IMR-90 (cell line): ENCODE results near the gene RIMS1. TPM values are rescaled to one million over a fixed set of nuclear protein-coding genes. Genes with fewer than 3 reads are reported as not detected.

ENCODE experiments used
- ATAC-seq: fragments of 200-7000 bp; cut with Tn5 transposase; 2 replicates; pipeline ENCODE4 v1.9.1; 2020; ENCODE audit warnings: low read depth, mild to moderate bottlenecking, moderate library complexity
- BruUV-seq: library from RNA; stranded (reverse); fragments of 400-500 nt; replicated peaks from 2 replicates; lab custom pipeline; 2021; lab: Mats Ljungman, UMichigan
- CTCF ChIA-PET: fragments of 300-600 bp; formaldehyde crosslinking; extraction: SDS; loops from one replicate; lab custom pipeline; 2021; ENCODE audit warnings: antibody characterized with exemption; lab: Yijun Ruan, JAX
- POLR2A ChIA-PET: fragments of 300-600 bp; sonication (Branson Sonifier 250); formaldehyde crosslinking; loops from one replicate; lab custom pipeline; 2022; ENCODE audit warnings: antibody characterized with exemption; ENCODE audit not compliant: unreplicated experiment; lab: Charles Lee
- DNase-seq: peaks from one replicate; pipeline ENCODE4 v3.0.0; 2013
- H2AFZ ChIP-seq: replicated peaks from 2 replicates; pipeline ENCODE3; 2013; ENCODE audit warnings: low read length, mild to moderate bottlenecking; ENCODE audit not compliant: poor library complexity
- H2AK5ac ChIP-seq: 2 replicates; pipeline ENCODE4 v1.6.1; 2013; ENCODE audit warnings: low read depth, low read length, inconsistent platforms
- H2AK9ac ChIP-seq: replicated peaks from 2 replicates; pipeline ENCODE3; 2013; ENCODE audit warnings: mild to moderate bottlenecking, low read depth, low read length, moderate library complexity; ENCODE audit not compliant: poor library complexity
- H2BK120ac ChIP-seq: 2 replicates; pipeline ENCODE4 v1.6.1; 2013; ENCODE audit warnings: low read depth, low read length, inconsistent platforms
- H2BK15ac ChIP-seq: 3 replicates; pipeline ENCODE4 v1.6.1; 2013; ENCODE audit warnings: low read depth, low read length, inconsistent platforms
- H2BK20ac ChIP-seq: 2 replicates; pipeline ENCODE4 v1.6.1; 2013; ENCODE audit warnings: low read depth, mild to moderate bottlenecking, inconsistent platforms, low read length, moderate library complexity
- H2BK5ac ChIP-seq: 2 replicates; pipeline ENCODE4 v1.6.1; 2013; ENCODE audit warnings: mild to moderate bottlenecking, low read depth, low read length, inconsistent platforms; ENCODE audit not compliant: poor library complexity, severe bottlenecking
- H3K14ac ChIP-seq: replicated peaks from 2 replicates; pipeline ENCODE4 v1.6.1; 2013; ENCODE audit warnings: low read depth, low read length, inconsistent platforms
- H3K18ac ChIP-seq: 2 replicates; pipeline ENCODE4 v1.6.1; 2013; ENCODE audit warnings: low read depth, low read length, control low read depth
- H3K23ac ChIP-seq: 2 replicates; pipeline ENCODE4 v1.6.1; 2013; ENCODE audit warnings: low read depth, low read length, inconsistent platforms
- H3K27ac ChIP-seq: 2 replicates; pipeline ENCODE4 v1.5.1; 2013; ENCODE audit warnings: mild to moderate bottlenecking, control low read depth, low read length; ENCODE audit not compliant: insufficient read depth
- H3K27me3 ChIP-seq: 2 replicates; pipeline ENCODE4 v1.6.1; 2013; ENCODE audit warnings: low read length; ENCODE audit not compliant: control insufficient read depth, insufficient read depth
- H3K36me3 ChIP-seq: 2 replicates; pipeline ENCODE4 v1.6.1; 2013; ENCODE audit warnings: low read length, mixed read lengths; ENCODE audit not compliant: control insufficient read depth, insufficient read depth
- H3K4ac ChIP-seq: 2 replicates; pipeline ENCODE4 v1.6.1; 2013; ENCODE audit warnings: low read depth, low read length, inconsistent platforms
- H3K4me1 ChIP-seq: 2 replicates; pipeline ENCODE4 v1.6.1; 2013; ENCODE audit warnings: low read length, mixed read lengths; ENCODE audit not compliant: control insufficient read depth, insufficient read depth
- H3K4me2 ChIP-seq: 2 replicates; pipeline ENCODE4 v1.6.1; 2013; ENCODE audit warnings: low read depth, mild to moderate bottlenecking, control low read depth, low read length, moderate library complexity
- H3K4me3 ChIP-seq: 2 replicates; pipeline ENCODE4 v1.5.1; 2013; ENCODE audit warnings: low read depth, mild to moderate bottlenecking, control low read depth, low read length, moderate library complexity; ENCODE audit not compliant: insufficient read depth
- H3K56ac ChIP-seq: 2 replicates; pipeline ENCODE4 v1.6.1; 2013; ENCODE audit warnings: low read length, inconsistent platforms; ENCODE audit not compliant: insufficient read depth; ENCODE audit errors: extremely low read depth
- H3K79me1 ChIP-seq, 2 experiments: 2 replicates each; pipeline ENCODE4 v1.6.1; 2013; ENCODE audit warnings: low read length in 2 of 2, inconsistent platforms in 1 of 2, low read depth in 1 of 2
- H3K9ac ChIP-seq: 2 replicates; pipeline ENCODE4 v1.6.1; 2013; ENCODE audit warnings: low read depth, low read length, control low read depth
- H3K9me1 ChIP-seq: 2 replicates; pipeline ENCODE4 v1.6.1; 2013; ENCODE audit warnings: low read length, inconsistent platforms; ENCODE audit not compliant: insufficient read depth
- H3K9me3 ChIP-seq: 2 replicates; pipeline ENCODE4 v1.6.1; 2013; ENCODE audit warnings: low read length; ENCODE audit not compliant: control insufficient read depth, insufficient read depth
- H4K20me1 ChIP-seq: 2 replicates; pipeline ENCODE4 v1.6.1; 2013; ENCODE audit warnings: low read length, inconsistent platforms; ENCODE audit not compliant: insufficient read depth
- H4K5ac ChIP-seq: 2 replicates; pipeline ENCODE4 v1.6.1; 2013; ENCODE audit warnings: mild to moderate bottlenecking, low read depth, low read length, control low read depth
- H4K8ac ChIP-seq, 2 experiments: 2 replicates each; pipeline ENCODE4 v1.6.1; 2013; ENCODE audit warnings: low read depth in 2 of 2, low read length in 2 of 2, control low read depth in 1 of 2, inconsistent platforms in 1 of 2
- H4K91ac ChIP-seq: 2 replicates; pipeline ENCODE4 v1.6.1; 2013; ENCODE audit warnings: low read depth, low read length, inconsistent platforms; ENCODE audit not compliant: insufficient read depth
- BHLHE40 ChIP-seq: fragments of 150-350 bp; IDR thresholded peaks from 2 replicates; pipeline ENCODE4 v1.6.1; 2016; ENCODE audit warnings: mild to moderate bottlenecking, low read depth, low read length
- CEBPB ChIP-seq: IDR thresholded peaks from 2 replicates; pipeline ENCODE4 v1.6.1; 2012; ENCODE audit warnings: low read depth, low read length, improper control_type of control experiment
- CHD1 ChIP-seq: IDR thresholded peaks from 2 replicates; pipeline ENCODE4 v1.6.1; 2012; ENCODE audit warnings: low read depth, low read length, improper control_type of control experiment
- FOS ChIP-seq: fragments of 150-350 bp; IDR thresholded peaks from 2 replicates; pipeline ENCODE4 v1.6.1; 2016; ENCODE audit warnings: low read depth, low read length
- MAFK ChIP-seq: IDR thresholded peaks from 2 replicates; pipeline ENCODE4 v1.6.1; 2012; ENCODE audit warnings: low read depth, low read length, improper control_type of control experiment
- MAZ ChIP-seq: IDR thresholded peaks from 2 replicates; pipeline ENCODE4 v1.6.1; 2012; ENCODE audit warnings: low read depth, mild to moderate bottlenecking, low read length, improper control_type of control experiment, moderate library complexity, borderline replicate concordance
- MXI1 ChIP-seq: IDR thresholded peaks from 2 replicates; pipeline ENCODE4 v1.6.1; 2012; ENCODE audit warnings: low read depth, mild to moderate bottlenecking, low read length, moderate library complexity, borderline replicate concordance
- NFE2L2 ChIP-seq: fragments of 150-350 bp; IDR thresholded peaks from 2 replicates; pipeline ENCODE4 v1.6.1; 2016; ENCODE audit warnings: low read depth, mild to moderate bottlenecking, low read length
- RAD21 ChIP-seq: IDR thresholded peaks from 2 replicates; pipeline ENCODE4 v1.6.1; 2012; ENCODE audit warnings: low read length, improper control_type of control experiment
- RFX5 ChIP-seq: IDR thresholded peaks from 2 replicates; pipeline ENCODE4 v1.8.0; 2012; ENCODE audit warnings: low read depth, mild to moderate bottlenecking, low read length, moderate library complexity
- USF2 ChIP-seq: fragments of 150-350 bp; IDR thresholded peaks from 2 replicates; pipeline ENCODE4 v1.6.1; 2017; ENCODE audit warnings: mild to moderate bottlenecking, antibody characterized with exemption, low read length, low read depth
- WGBS, 2 experiments: methylation state at CpG; one replicate each; pipeline versions ENCODE4 v1.1.5 to v1.1.7; 2013; ENCODE audit warnings: missing lambda C conversion rate in 2 of 2; ENCODE audit not compliant: insufficient read length in 1 of 2; ENCODE audit errors: extremely low coverage in 2 of 2; 5-methylcytosine and 5-hydroxymethylcytosine counted together
- dilution Hi-C: fragments of 300-500 bp; cut with HindIII; formaldehyde crosslinking; loops from one replicate; pipeline ENCODE4 v1.14.3; 2018; ENCODE audit warnings: low sequenced_read_pairs; ENCODE audit not compliant: unreplicated experiment
- in situ Hi-C: fragments of 300-500 bp; cut with MboI; formaldehyde crosslinking; loops from 3 replicates; pipeline ENCODE4 v1.14.3; 2019; ENCODE audit warnings: low sequenced_read_pairs, inconsistent platforms, mixed read lengths
- intact Hi-C: fragments of 100-400 bp; cut with micrococcal nuclease; formaldehyde crosslinking; loops from 2 replicates; pipeline ENCODE4 v1.10.0; 2022
- polyA plus RNA-seq, 3 experiments: library from polyadenylated mRNA; depleted of rRNA; stranded (reverse); fragments of >200 nt; gene quantifications; 2 replicates each; pipeline ENCODE4 v1.2.3, GENCODE V29; 2012; ENCODE audit warnings: low replicate concordance in 1 of 3
- total RNA-seq: library from RNA; depleted of rRNA; stranded (reverse); fragments of >200 nt; gene quantifications from 2 replicates; pipeline ENCODE4 v1.2.3, GENCODE V29; 2012
- TF ChIP-seq, protein P1 (sequence below): fragments of 150-350 bp; IDR thresholded peaks from 2 replicates; pipeline ENCODE4 v1.6.1; 2016; ENCODE audit warnings: low read depth, mild to moderate bottlenecking, low read length, moderate library complexity, borderline replicate concordance
- TF ChIP-seq, protein P2 (sequence below): conservative IDR thresholded peaks from 2 replicates; pipeline ENCODE4 v1.5.1; 2012; ENCODE audit warnings: mild to moderate bottlenecking, low read depth, low read length, improper control_type of control experiment

The RIMS1 gene
- total and polyA plus RNA-seq, 2 of the 4 experiments (the other 2 are of a cell fraction): 0.44 to 3.8 TPM

- Histone ChIP-seq H3K56ac (no peak overlapping the region), H3K4me3 (no peak overlapping the region), H3K9ac (no peak overlapping the region), H2BK15ac (no peak overlapping the region), H4K20me1 (no peaks in the 10 kb centered on the region), H2BK5ac (no peak overlapping the region), H3K9me3 (no peaks in the 10 kb centered on the region), H4K5ac (no peak overlapping the region), H3K79me1 (no peaks in the 10 kb centered on the region), H3K9me1 (0 out of 2 replicates have a peak, but pooled peaks cover 4% of the 10 kb centered on the region), H3K4ac (no peak overlapping the region), H2BK120ac (no peak overlapping the region), H3K18ac (no peak overlapping the region), H3K4me2 (no peak overlapping the region), H3K27ac (no peak overlapping the region), H4K8ac (no peak overlapping the region), H2AK5ac (no peak overlapping the region), H2AFZ (no peak overlapping the region), H2AK9ac (no peak overlapping the region), H3K23ac (no peak overlapping the region), H3K14ac (no peak overlapping the region), H2BK20ac (no peak overlapping the region), H3K36me3 (no peaks in the 10 kb centered on the region), H3K27me3 (no peaks in the 10 kb centered on the region), H4K91ac (no peak overlapping the region), H3K4me1 (peaks cover 2% of the 10 kb centered on the region; the same call in 1 of the 2 replicates)
- POLR2A ChIA-PET: no interaction called here
- DNase-seq (peak; percentile 69), ATAC-seq (peak; percentile 59)
- intact Hi-C loops (no loop called here), dilution Hi-C loops (no loop called here), in situ Hi-C loops (no loop called here)
- TF ChIP-seq MAFK (no peak), BHLHE40 (no peak), CHD1 (no peak), RAD21 (no peak), MXI1 (no peak), NFE2L2 (no peak), USF2 (no peak), MAZ (no peak), CEBPB (no peak), RFX5 (no peak), FOS (no peak; the same call in 1 of the 2 replicates)
- TF ChIP-seq, protein P1, sequence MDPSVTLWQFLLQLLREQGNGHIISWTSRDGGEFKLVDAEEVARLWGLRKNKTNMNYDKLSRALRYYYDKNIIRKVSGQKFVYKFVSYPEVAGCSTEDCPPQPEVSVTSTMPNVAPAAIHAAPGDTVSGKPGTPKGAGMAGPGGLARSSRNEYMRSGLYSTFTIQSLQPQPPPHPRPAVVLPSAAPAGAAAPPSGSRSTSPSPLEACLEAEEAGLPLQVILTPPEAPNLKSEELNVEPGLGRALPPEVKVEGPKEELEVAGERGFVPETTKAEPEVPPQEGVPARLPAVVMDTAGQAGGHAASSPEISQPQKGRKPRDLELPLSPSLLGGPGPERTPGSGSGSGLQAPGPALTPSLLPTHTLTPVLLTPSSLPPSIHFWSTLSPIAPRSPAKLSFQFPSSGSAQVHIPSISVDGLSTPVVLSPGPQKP: no peak
- TF ChIP-seq, protein P2, sequence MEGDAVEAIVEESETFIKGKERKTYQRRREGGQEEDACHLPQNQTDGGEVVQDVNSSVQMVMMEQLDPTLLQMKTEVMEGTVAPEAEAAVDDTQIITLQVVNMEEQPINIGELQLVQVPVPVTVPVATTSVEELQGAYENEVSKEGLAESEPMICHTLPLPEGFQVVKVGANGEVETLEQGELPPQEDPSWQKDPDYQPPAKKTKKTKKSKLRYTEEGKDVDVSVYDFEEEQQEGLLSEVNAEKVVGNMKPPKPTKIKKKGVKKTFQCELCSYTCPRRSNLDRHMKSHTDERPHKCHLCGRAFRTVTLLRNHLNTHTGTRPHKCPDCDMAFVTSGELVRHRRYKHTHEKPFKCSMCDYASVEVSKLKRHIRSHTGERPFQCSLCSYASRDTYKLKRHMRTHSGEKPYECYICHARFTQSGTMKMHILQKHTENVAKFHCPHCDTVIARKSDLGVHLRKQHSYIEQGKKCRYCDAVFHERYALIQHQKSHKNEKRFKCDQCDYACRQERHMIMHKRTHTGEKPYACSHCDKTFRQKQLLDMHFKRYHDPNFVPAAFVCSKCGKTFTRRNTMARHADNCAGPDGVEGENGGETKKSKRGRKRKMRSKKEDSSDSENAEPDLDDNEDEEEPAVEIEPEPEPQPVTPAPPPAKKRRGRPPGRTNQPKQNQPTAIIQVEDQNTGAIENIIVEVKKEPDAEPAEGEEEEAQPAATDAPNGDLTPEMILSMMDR: no peak
- CTCF ChIA-PET: no interaction called here
- no TSS peak for BruUV-seq
- WGBS, 2 experiments: no CpG with 5 or more reads among the region's 1 CpG
These were observed 352.6 kb downstream of the RIMS1 start for GRCh38 chr6:72238900-72239299.
